Measurements from ENCODE around the gene BTBD6. TPM values are rescaled to one million over a fixed set of nuclear protein-coding genes. Genes with fewer than 3 reads are reported as not detected.

Gene BTBD6
- total and polyA plus RNA-seq, 2 experiments from 2014 or later: 2.2 to 11.6 TPM

GRCh38 chr14:105267820-105268548, 19.7 kb downstream of the BTBD6 start:
- Histone ChIP-seq H3K9me2 (ENCODE audit: insufficient read depth) (no peaks in the 10 kb centered on the region), H3K4me2 (no peak overlapping the region), H3K27ac (ENCODE audit: low read depth) (no peak overlapping the region), H3K79me2 (replicated peaks; ENCODE audit: insufficient read depth) (no peaks in the 10 kb centered on the region; the same call in 1 of the 2 replicates), H3K4me1 (ENCODE audit: insufficient read depth) (no peaks in the 10 kb centered on the region), H2AFZ (no peak overlapping the region), H4K20me1 (replicated peaks; ENCODE audit: insufficient read depth) (no peaks in the 10 kb centered on the region; the same call in 1 of the 2 replicates), H3F3A (replicated peaks; ENCODE audit: low read depth) (no peaks in the 10 kb centered on the region), H3K27me3 (ENCODE audit: insufficient read depth) (no peaks in the 10 kb centered on the region), H3K4me3 (no peak overlapping the region), H3K36me3 (ENCODE audit: insufficient read depth) (no peaks in the 10 kb centered on the region)
- H3K27ac Mint-ChIP-seq: no peak overlapping the region
- no peak overlapping the region for H3K4me3 Mint-ChIP-seq
- TF ChIP-seq JUNB (IDR thresholded peaks at IDR 0.05; ENCODE audit: unreplicated experiment) (no peak), CTCF (conservative IDR thresholded peaks at IDR 0.05; ENCODE audit: low read depth in 2 of 2) (peak in 1 of 2 experiments; percentile 57; a peak in 2 of 4 replicates)
- peaks cover 4% of the 10 kb centered on the region for H3K36me3 Mint-ChIP-seq (ENCODE audit: low read depth)
- no peaks in the 10 kb centered on the region for H3K9me3 Mint-ChIP-seq
- H3K27me3 Mint-ChIP-seq (ENCODE audit: insufficient read depth, low read depth, poor library complexity): peaks cover 3% of the 10 kb centered on the region
- DNase-seq (ENCODE audit: low spot score) (no peak), ATAC-seq (peak; percentile 71)
- H3K4me1 Mint-ChIP-seq: no peaks in the 10 kb centered on the region; the same call in 2 of the 3 replicates

- Histone ChIP-seq H4K20me1 (replicated peaks; ENCODE audit: insufficient read depth) (no peaks in the 10 kb centered on the region; the same call in 1 of the 2 replicates), H3F3A (replicated peaks; ENCODE audit: low read depth) (no peaks in the 10 kb centered on the region), H3K27ac (ENCODE audit: low read depth) (no peak overlapping the region), H3K4me2 (no peak overlapping the region), H3K79me2 (replicated peaks; ENCODE audit: insufficient read depth) (no peaks in the 10 kb centered on the region; the same call in 1 of the 2 replicates), H3K36me3 (ENCODE audit: insufficient read depth) (no peaks in the 10 kb centered on the region), H3K9me2 (ENCODE audit: insufficient read depth) (no peaks in the 10 kb centered on the region), H2AFZ (no peak overlapping the region), H3K27me3 (ENCODE audit: insufficient read depth) (no peaks in the 10 kb centered on the region), H3K4me1 (ENCODE audit: insufficient read depth) (no peaks in the 10 kb centered on the region), H3K4me3 (no peak overlapping the region)
- Mint-ChIP-seq H3K4me1 (no peaks in the 10 kb centered on the region; the same call in 2 of the 3 replicates), H3K4me3 (no peak overlapping the region), H3K27ac (no peak overlapping the region), H3K27me3 (ENCODE audit: insufficient read depth, low read depth, poor library complexity) (peaks cover 2% of the 10 kb centered on the region), H3K9me3 (no peaks in the 10 kb centered on the region), H3K36me3 (ENCODE audit: low read depth) (peaks cover 3% of the 10 kb centered on the region)
- TF ChIP-seq CTCF (conservative IDR thresholded peaks at IDR 0.05; ENCODE audit: low read depth in 2 of 2) (no peak), STAT1 (IDR thresholded peaks at IDR 0.05; ENCODE audit: unreplicated experiment) (no peak), NANOG (IDR thresholded peaks at IDR 0.05; ENCODE audit: borderline replicate concordance) (no peak), EZH2 (IDR thresholded peaks at IDR 0.05; ENCODE audit: low read depth, unreplicated experiment) (no peak), ZNF331 (CRISPR knock-in tag; IDR thresholded peaks at IDR 0.05; ENCODE audit: low read depth) (no peak), POLR2AphosphoS5 (IDR thresholded peaks at IDR 0.05; ENCODE audit: low read depth) (no peak)
- TF ChIP-seq, protein P1, sequence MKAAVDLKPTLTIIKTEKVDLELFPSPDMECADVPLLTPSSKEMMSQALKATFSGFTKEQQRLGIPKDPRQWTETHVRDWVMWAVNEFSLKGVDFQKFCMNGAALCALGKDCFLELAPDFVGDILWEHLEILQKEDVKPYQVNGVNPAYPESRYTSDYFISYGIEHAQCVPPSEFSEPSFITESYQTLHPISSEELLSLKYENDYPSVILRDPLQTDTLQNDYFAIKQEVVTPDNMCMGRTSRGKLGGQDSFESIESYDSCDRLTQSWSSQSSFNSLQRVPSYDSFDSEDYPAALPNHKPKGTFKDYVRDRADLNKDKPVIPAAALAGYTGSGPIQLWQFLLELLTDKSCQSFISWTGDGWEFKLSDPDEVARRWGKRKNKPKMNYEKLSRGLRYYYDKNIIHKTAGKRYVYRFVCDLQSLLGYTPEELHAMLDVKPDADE (IDR thresholded peaks at IDR 0.05): no peak
- TF ChIP-seq, protein P2, sequence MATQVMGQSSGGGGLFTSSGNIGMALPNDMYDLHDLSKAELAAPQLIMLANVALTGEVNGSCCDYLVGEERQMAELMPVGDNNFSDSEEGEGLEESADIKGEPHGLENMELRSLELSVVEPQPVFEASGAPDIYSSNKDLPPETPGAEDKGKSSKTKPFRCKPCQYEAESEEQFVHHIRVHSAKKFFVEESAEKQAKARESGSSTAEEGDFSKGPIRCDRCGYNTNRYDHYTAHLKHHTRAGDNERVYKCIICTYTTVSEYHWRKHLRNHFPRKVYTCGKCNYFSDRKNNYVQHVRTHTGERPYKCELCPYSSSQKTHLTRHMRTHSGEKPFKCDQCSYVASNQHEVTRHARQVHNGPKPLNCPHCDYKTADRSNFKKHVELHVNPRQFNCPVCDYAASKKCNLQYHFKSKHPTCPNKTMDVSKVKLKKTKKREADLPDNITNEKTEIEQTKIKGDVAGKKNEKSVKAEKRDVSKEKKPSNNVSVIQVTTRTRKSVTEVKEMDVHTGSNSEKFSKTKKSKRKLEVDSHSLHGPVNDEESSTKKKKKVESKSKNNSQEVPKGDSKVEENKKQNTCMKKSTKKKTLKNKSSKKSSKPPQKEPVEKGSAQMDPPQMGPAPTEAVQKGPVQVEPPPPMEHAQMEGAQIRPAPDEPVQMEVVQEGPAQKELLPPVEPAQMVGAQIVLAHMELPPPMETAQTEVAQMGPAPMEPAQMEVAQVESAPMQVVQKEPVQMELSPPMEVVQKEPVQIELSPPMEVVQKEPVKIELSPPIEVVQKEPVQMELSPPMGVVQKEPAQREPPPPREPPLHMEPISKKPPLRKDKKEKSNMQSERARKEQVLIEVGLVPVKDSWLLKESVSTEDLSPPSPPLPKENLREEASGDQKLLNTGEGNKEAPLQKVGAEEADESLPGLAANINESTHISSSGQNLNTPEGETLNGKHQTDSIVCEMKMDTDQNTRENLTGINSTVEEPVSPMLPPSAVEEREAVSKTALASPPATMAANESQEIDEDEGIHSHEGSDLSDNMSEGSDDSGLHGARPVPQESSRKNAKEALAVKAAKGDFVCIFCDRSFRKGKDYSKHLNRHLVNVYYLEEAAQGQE (IDR thresholded peaks at IDR 0.05; ENCODE audit: unreplicated experiment): no peak
- no peak for DNase-seq (ENCODE audit: low spot score)
- no peak for ATAC-seq
These were observed 20.5 kb downstream of the BTBD6 start for GRCh38 chr14:105268736-105269354.
